Smooth muscle cell (in vitro differentiated cells): ENCODE results near the gene CXCL11. TPM values are rescaled to one million over a fixed set of nuclear protein-coding genes. Genes with fewer than 3 reads are reported as not detected.
"Not testable (repeated sequence)": the region's sequence is repeated elsewhere in the genome, so short reads cannot be mapped to it uniquely, and the experiment has no call there.

Experiments used
- DNase-seq: peaks from one replicate; lab custom pipeline; 2025; ENCODE audit not compliant: unreplicated experiment; lab: John Stamatoyannopoulos, UW
- H2AFZ ChIP-seq: fragments of 200-600 bp; sonication (generic); 2 replicates; pipeline ENCODE4 v1.6.0; 2016; ENCODE audit warnings: antibody characterized with exemption, low read depth, mild to moderate bottlenecking
- H3F3A ChIP-seq: fragments of 200-600 bp; sonication (generic); 2 replicates; pipeline ENCODE4 v1.6.0; 2017; ENCODE audit warnings: antibody characterized with exemption, low read depth
- H3K27ac ChIP-seq: fragments of 200-600 bp; sonication (generic); 2 replicates; pipeline ENCODE4 v1.5.1; 2016; ENCODE audit warnings: low read depth, mild to moderate bottlenecking
- H3K27me3 ChIP-seq: fragments of 200-600 bp; sonication (generic); 2 replicates; pipeline ENCODE4 v1.6.1; 2016; ENCODE audit warnings: low read depth, mild to moderate bottlenecking
- H3K36me3 ChIP-seq: fragments of 200-600 bp; sonication (generic); 2 replicates; pipeline ENCODE4 v1.5.1; 2016; ENCODE audit warnings: low read depth
- H3K4me1 ChIP-seq: fragments of 200-600 bp; sonication (generic); 2 replicates; pipeline ENCODE4 v1.5.1; 2016; ENCODE audit warnings: low read depth
- H3K4me2 ChIP-seq: fragments of 200-600 bp; sonication (generic); 2 replicates; pipeline ENCODE4 v1.6.0; 2016; ENCODE audit warnings: mild to moderate bottlenecking
- H3K4me3 ChIP-seq: fragments of 200-600 bp; sonication (generic); 2 replicates; pipeline ENCODE4 v1.5.1; 2016; ENCODE audit warnings: mild to moderate bottlenecking
- H3K79me2 ChIP-seq: fragments of 200-600 bp; sonication (generic); 2 replicates; pipeline ENCODE4 v1.6.0; 2016; ENCODE audit warnings: low read depth, mild to moderate bottlenecking
- H3K9ac ChIP-seq: fragments of 200-600 bp; sonication (generic); 2 replicates; pipeline ENCODE4 v1.6.0; 2016; ENCODE audit warnings: low read depth
- H3K9me3 ChIP-seq: fragments of 200-600 bp; sonication (generic); replicated peaks from 2 replicates; pipeline ENCODE4 v1.5.1; 2016; ENCODE audit warnings: low read depth
- H4K20me1 ChIP-seq: fragments of 200-600 bp; sonication (generic); 2 replicates; pipeline ENCODE4 v1.6.0; 2016; ENCODE audit warnings: low read depth
- WGBS: methylation state at CpG from one replicate; pipeline ENCODE4 v1.1.7; 2016; ENCODE audit warnings: low lambda C conversion rate; 5-methylcytosine and 5-hydroxymethylcytosine counted together
- polyA plus RNA-seq: library from polyadenylated mRNA; unstranded; fragments of >200 nt; fragmentation: Nextera tagmentation; extraction: Ambion mirVana; gene quantifications from 2 replicates; pipeline ENCODE4 v1.2.1, GENCODE V29; 2016
- total RNA-seq: library from RNA; depleted of rRNA; stranded (reverse); fragments of >200 nt; gene quantifications from 2 replicates; pipeline ENCODE4 v1.2.3, GENCODE V29; 2014
- TF ChIP-seq, protein P1 (sequence below): fragments of 200-600 bp; sonication (generic); IDR thresholded peaks from 2 replicates; pipeline ENCODE4 v1.5.1; 2017; ENCODE audit warnings: borderline replicate concordance, mild to moderate bottlenecking, antibody characterized with exemption; ENCODE audit not compliant: insufficient read depth, poor library complexity, severe bottlenecking

Gene CXCL11
- total and polyA plus RNA-seq, 2 experiments from 2014 or later, result not detected

DNA sequence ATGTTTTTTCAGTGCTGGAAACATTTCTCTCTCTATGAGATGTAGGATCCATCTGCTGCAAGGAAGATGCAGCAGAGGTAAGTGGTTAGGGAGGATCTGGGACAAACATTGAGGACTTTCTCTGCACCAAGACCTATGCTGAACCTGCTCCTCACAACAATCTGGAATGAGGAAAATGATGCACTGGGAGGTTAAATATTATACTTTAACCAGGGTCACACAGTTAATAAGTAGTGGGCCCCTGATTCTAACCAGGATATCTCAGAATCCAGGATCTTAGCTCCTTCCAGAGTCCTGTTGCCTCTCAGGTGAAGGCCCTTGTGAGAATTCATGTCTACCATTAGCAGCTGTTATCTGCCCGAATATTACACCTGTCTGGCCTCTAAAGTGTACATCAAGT lies 35.6 kb downstream of the CXCL11 start:
- DNase-seq, result no peak
- H3K4me3 ChIP-seq, result no peak overlapping the region
- H3K9ac ChIP-seq, result no peak overlapping the region
- H3K27ac ChIP-seq, result no peak overlapping the region
- TF ChIP-seq, protein P1, sequence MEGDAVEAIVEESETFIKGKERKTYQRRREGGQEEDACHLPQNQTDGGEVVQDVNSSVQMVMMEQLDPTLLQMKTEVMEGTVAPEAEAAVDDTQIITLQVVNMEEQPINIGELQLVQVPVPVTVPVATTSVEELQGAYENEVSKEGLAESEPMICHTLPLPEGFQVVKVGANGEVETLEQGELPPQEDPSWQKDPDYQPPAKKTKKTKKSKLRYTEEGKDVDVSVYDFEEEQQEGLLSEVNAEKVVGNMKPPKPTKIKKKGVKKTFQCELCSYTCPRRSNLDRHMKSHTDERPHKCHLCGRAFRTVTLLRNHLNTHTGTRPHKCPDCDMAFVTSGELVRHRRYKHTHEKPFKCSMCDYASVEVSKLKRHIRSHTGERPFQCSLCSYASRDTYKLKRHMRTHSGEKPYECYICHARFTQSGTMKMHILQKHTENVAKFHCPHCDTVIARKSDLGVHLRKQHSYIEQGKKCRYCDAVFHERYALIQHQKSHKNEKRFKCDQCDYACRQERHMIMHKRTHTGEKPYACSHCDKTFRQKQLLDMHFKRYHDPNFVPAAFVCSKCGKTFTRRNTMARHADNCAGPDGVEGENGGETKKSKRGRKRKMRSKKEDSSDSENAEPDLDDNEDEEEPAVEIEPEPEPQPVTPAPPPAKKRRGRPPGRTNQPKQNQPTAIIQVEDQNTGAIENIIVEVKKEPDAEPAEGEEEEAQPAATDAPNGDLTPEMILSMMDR, result no peak
- no peaks in the 10 kb centered on the region for H3K36me3 ChIP-seq
- no peaks in the 10 kb centered on the region for H3F3A ChIP-seq
- no peak overlapping the region for H2AFZ ChIP-seq
- no peaks in the 10 kb centered on the region for H3K79me2 ChIP-seq
- H3K4me2 ChIP-seq, result no peak overlapping the region
- H4K20me1 ChIP-seq, result no peaks in the 10 kb centered on the region
- H3K27me3 ChIP-seq, result no peaks in the 10 kb centered on the region
- WGBS, result 95% methylated on average over 1 of the region's 1 CpG
- H3K4me1 ChIP-seq, result no peaks in the 10 kb centered on the region
- H3K9me3 ChIP-seq, result no peaks in the 10 kb centered on the region

DNA sequence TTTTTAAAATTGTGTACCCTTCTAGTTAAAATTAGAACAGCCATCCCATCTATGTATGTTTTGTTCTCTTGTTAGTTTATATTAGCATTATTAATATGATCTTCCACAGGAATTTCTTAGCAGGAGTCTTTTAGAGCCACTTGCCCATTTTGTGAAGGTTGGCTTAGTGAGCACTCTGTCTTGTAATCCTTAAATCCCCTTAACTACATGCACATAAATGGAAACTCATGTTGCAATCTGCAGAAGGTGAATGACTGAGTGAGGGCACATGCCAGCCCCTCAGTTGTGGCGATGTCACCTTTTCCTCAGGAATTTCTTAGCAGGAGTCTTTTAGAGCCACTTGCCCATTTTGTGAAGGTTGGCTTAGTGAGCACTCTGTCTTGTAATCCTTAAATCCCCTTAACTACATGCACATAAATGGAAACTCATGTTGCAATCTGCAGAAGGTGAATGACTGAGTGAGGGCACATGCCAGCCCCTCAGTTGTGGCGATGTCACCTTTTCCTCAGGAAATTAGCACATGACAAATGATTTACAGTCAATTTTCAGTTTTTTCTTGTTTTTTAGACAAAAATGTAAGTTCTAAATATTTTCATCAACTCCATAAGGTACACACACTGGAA lies 37.2 kb downstream of the CXCL11 start:
- H4K20me1 ChIP-seq, H3K79me2 ChIP-seq, H3K9me3 ChIP-seq, H3K4me2 ChIP-seq, H3K4me3 ChIP-seq, H3K4me1 ChIP-seq, H3K9ac ChIP-seq, H3F3A ChIP-seq, H3K27me3 ChIP-seq, H3K27ac ChIP-seq, H2AFZ ChIP-seq, H3K36me3 ChIP-seq, DNase-seq: not testable (repeated sequence)
- 73% methylated on average over 2 of the region's 2 CpGs for WGBS

DNA sequence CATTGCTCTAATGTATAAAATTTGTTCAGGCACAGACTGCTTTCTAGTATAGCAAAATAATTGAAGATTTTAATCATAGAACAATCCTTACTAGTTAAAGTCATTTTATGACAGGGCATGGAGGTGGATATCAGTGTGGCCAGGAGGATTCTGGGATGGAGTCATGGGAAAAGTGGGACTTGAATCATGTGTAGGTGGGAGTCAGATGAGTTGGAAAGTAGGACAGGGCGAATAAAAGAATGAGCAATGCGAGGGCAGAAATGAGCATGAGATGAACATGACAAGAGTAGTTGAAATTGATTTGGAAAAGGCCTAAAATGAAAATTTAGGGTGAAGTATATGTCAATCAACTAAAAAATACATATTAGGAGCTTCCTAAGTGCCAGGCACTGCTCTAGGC lies 37.9 kb downstream of the CXCL11 start:
- TF ChIP-seq, protein P1, result no peak
- Histone ChIP-seq H3K9ac (no peak overlapping the region), H3K4me2 (no peak overlapping the region), H3K4me1 (no peaks in the 10 kb centered on the region), H3K9me3 (no peaks in the 10 kb centered on the region), H4K20me1 (no peaks in the 10 kb centered on the region), H3K27ac (no peak overlapping the region), H3K4me3 (no peak overlapping the region), H3K36me3 (no peaks in the 10 kb centered on the region), H2AFZ (no peak overlapping the region), H3F3A (no peaks in the 10 kb centered on the region), H3K27me3 (no peaks in the 10 kb centered on the region), H3K79me2 (no peaks in the 10 kb centered on the region)
- DNase-seq, result no peak
- WGBS, result 76% methylated on average over 2 of the region's 2 CpGs

DNA sequence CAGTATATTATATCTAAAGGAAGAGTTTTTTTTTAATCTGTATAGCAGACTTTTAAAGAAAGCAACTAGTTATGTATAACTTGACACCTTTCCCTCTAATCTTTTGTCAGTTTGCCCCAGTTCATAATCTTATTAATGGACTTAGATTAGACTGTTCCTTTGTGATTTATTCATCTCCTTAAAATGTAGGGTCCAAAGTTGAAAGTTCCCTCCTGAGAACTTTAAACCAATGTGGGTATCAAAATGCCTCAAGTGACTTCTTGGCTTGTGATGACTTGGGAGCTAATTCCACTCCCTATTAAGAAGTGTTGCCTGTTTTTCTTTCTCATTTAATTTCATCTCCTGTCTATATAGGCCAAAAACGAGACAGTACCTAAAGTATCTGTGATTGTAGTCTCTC lies 38.8 kb downstream of the CXCL11 start:
- Histone ChIP-seq H3K9me3 (no peaks in the 10 kb centered on the region), H3K79me2 (no peaks in the 10 kb centered on the region), H3K4me1 (no peaks in the 10 kb centered on the region), H3K27me3 (no peaks in the 10 kb centered on the region), H3K27ac (no peak overlapping the region), H3K9ac (no peak overlapping the region), H3F3A (no peaks in the 10 kb centered on the region), H4K20me1 (no peaks in the 10 kb centered on the region), H3K36me3 (no peaks in the 10 kb centered on the region), H2AFZ (no peak overlapping the region), H3K4me3 (no peak overlapping the region), H3K4me2 (no peak overlapping the region)
- DNase-seq, result no peak
- WGBS, result 86% methylated on average over 1 of the region's 1 CpG
- TF ChIP-seq, protein P1, result no peak
